ENCODE measurements around the gene COL12A1.
"Not testable (repeated sequence)": the region's sequence is repeated elsewhere in the genome, so short reads cannot be mapped to it uniquely, and the experiment has no call there.

The COL12A1 gene

GRCh38 chr6:75201901-75202672 lies 3.8 kb downstream of the COL12A1 start:
- peak overlapping the region; percentile 38 for H3K4me3 ChIP-seq (ENCODE audit: low read depth, low read length)
- TF ChIP-seq, protein P1, sequence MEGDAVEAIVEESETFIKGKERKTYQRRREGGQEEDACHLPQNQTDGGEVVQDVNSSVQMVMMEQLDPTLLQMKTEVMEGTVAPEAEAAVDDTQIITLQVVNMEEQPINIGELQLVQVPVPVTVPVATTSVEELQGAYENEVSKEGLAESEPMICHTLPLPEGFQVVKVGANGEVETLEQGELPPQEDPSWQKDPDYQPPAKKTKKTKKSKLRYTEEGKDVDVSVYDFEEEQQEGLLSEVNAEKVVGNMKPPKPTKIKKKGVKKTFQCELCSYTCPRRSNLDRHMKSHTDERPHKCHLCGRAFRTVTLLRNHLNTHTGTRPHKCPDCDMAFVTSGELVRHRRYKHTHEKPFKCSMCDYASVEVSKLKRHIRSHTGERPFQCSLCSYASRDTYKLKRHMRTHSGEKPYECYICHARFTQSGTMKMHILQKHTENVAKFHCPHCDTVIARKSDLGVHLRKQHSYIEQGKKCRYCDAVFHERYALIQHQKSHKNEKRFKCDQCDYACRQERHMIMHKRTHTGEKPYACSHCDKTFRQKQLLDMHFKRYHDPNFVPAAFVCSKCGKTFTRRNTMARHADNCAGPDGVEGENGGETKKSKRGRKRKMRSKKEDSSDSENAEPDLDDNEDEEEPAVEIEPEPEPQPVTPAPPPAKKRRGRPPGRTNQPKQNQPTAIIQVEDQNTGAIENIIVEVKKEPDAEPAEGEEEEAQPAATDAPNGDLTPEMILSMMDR (IDR thresholded peaks at IDR 0.05; ENCODE audit: low read depth, low read length), result no peak
- peak; percentile 58 for DNase-seq (ENCODE audit: low read depth, low spot score)
- in situ Hi-C loops (cut with HindIII; ENCODE audit: low sequenced_read_pairs), result no loop called here

- in situ Hi-C loops (cut with HindIII; ENCODE audit: low sequenced_read_pairs), result no loop called here
- no peak overlapping the region for H3K4me3 ChIP-seq (ENCODE audit: low read depth, low read length)
Observed at GRCh38 chr6:75201021-75201420, 4.8 kb downstream of the COL12A1 start.

DNA sequence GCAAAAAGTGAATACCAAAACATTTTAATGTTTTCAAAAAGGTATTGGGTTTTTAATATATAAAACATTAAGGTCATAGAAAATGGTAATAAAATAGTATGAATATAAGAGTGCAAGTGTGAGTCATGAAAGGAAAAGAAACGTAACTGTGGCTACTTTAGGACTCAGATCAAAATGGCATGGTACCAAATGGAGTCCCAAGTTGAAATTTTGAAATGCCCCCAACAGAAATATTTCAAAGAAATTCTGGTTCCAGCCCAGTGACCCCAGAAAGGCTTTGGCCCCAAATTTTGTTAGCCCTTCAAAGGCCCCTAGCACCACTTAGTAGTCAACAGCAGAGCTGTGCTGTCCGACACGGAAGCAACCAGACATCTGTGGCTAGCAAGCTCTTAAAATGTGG lies 6.0 kb downstream of the COL12A1 start:
- TF ChIP-seq, protein P1 (IDR thresholded peaks at IDR 0.05; ENCODE audit: low read depth, low read length), result no peak
- in situ Hi-C loops (cut with HindIII; ENCODE audit: low sequenced_read_pairs), result no loop called here
- H3K4me3 ChIP-seq (ENCODE audit: low read depth, low read length), result no peak overlapping the region
- DNase-seq (ENCODE audit: low read depth, low spot score), result peak; percentile 49

More at GRCh38 chr6:75201021-75201420, 4.8 kb downstream of the COL12A1 start:
- no peak for DNase-seq (ENCODE audit: low read depth, low spot score)
- TF ChIP-seq, protein P1 (IDR thresholded peaks at IDR 0.05; ENCODE audit: low read depth, low read length), result no peak

DNA sequence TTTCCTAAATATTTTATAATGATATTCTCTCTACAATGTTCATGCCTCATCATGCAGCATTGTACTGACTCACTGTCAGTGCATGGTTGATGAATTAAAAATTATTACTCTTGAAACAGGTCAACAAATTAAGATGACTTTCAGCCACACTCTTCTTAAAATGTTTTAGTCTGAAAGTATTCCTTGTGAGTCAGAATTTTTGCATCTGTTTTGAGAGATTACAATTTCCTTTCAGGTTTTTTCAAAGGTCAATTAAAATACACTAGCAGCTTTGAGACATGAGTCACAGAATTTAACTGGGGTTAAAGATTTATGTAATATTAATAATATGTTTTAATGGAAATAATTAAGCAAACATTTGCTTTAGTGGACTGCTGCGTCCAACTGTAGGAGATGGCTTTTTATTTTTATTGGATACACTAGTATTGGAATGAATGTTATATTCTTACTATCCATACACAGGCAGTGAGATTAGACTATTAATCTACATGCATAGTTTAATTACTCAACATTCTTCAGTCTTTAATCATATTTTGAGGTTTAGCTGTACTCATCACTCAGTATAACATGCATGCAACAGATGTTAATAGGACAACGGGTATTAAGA lies 9.7 kb downstream of the COL12A1 start:
- no peak overlapping the region for H3K4me3 ChIP-seq (ENCODE audit: low read depth, low read length)
- in situ Hi-C loops (cut with HindIII; ENCODE audit: low sequenced_read_pairs), result no loop called here
- TF ChIP-seq, protein P1 (IDR thresholded peaks at IDR 0.05; ENCODE audit: low read depth, low read length), result no peak
- peak; percentile 39 for DNase-seq (ENCODE audit: low read depth, low spot score)

GRCh38 chr6:75188221-75188925 lies 17.5 kb downstream of the COL12A1 start:
- no peak overlapping the region for H3K4me3 ChIP-seq (ENCODE audit: low read depth, low read length)
- in situ Hi-C loops (cut with HindIII; ENCODE audit: low sequenced_read_pairs), result no loop called here
- TF ChIP-seq, protein P1 (IDR thresholded peaks at IDR 0.05; ENCODE audit: low read depth, low read length), result no peak
- DNase-seq (ENCODE audit: low read depth, low spot score), result no peak

- H3K4me3 ChIP-seq (ENCODE audit: low read depth, low read length); in situ Hi-C loops (cut with HindIII; ENCODE audit: low sequenced_read_pairs); DNase-seq (ENCODE audit: low read depth, low spot score): not testable (repeated sequence)
Observed at GRCh38 chr6:75186581-75186980, 19.3 kb downstream of the COL12A1 start.
